Activated CD4-positive, alpha-beta T cell treated with anti-CD3 and anti-CD28 coated beads, Interleukin-2, amount 50 U/mL, for 16 hours (primary cell): ENCODE results near the gene C2CD2L.
"Not testable (repeated sequence)": the region's sequence is repeated elsewhere in the genome, so short reads cannot be mapped to it uniquely, and the experiment has no call there.

Source experiments
- DNase-seq: peaks from one replicate; pipeline ENCODE4 v3.0.0-alpha.2; 2020

C2CD2L gene

GRCh38 chr11:119153049-119153818 lies 46.1 kb downstream of the C2CD2L start:
- no peak for DNase-seq

GRCh38 chr11:119154178-119154577 lies 47.0 kb downstream of the C2CD2L start:
- no peak for DNase-seq

GRCh38 chr11:119155733-119156492 lies 48.8 kb downstream of the C2CD2L start:
- no peak for DNase-seq

- no peak for DNase-seq
These were observed 49.4 kb downstream of the C2CD2L start for GRCh38 chr11:119156496-119156895.

GRCh38 chr11:119157063-119157462 lies 49.9 kb downstream of the C2CD2L start:
- DNase-seq: no peak

GRCh38 chr11:119158467-119158866 lies 51.3 kb downstream of the C2CD2L start:
- DNase-seq: no peak

- no peak for DNase-seq
These were observed 53.0 kb downstream of the C2CD2L start for GRCh38 chr11:119160151-119160550.

- DNase-seq: no peak
These were observed 54.7 kb downstream of the C2CD2L start for GRCh38 chr11:119161871-119162270.

- DNase-seq: no peak
These were observed 59.4 kb downstream of the C2CD2L start for GRCh38 chr11:119166368-119167076.

GRCh38 chr11:119167077-119167458 lies 59.9 kb downstream of the C2CD2L start:
- DNase-seq: not testable (repeated sequence)

- no peak for DNase-seq
These were observed 60.8 kb downstream of the C2CD2L start for GRCh38 chr11:119167933-119168332.
